ENCODE results near the gene ITLN1. TPM values are rescaled to one million over a fixed set of nuclear protein-coding genes. Genes with fewer than 3 reads are reported as not detected.

ITLN1 gene
- total RNA-seq, 1 donor from 2014 or later, result 2.7 TPM

DNA sequence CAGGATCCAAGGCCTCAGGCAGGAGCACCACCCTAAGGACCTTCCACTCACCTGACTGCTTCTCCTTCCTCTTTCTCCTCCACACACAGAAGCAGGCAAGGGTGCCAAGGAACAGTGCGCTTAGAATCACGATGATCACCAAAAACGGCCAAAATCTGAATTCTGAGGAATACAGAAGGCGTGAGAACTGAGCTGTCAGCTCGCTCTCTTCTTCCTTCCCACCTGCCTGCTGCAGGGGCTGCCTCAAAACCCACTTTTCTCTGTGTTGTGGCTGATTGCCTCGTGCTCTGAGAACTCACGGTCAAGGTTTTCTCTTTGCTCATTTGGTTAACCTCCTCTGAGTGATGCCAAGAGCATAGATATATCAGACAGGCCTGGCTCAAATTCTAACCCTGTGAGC, 46.1 kb downstream of the ITLN1 start:
- no peak for DNase-seq
- no peaks in the 10 kb centered on the region for H3K36me3 ChIP-seq
- peaks cover 19% of the 10 kb centered on the region for H3K4me1 ChIP-seq
- intact Hi-C loops (cut with DNase I), result loop anchor here (10.0 kb wide), 1 partner anchor 116 kb away; the partner anchor contains the start of gene ITLN2
- H3K27ac ChIP-seq, result no peak overlapping the region
- no peak for ATAC-seq
- no peaks in the 10 kb centered on the region for H3K9me3 ChIP-seq
- no peak for TF ChIP-seq CTCF (IDR thresholded peaks at IDR 0.05)
- H3K27me3 ChIP-seq (ENCODE audit: low read depth), result no peaks in the 10 kb centered on the region
- H3K4me3 ChIP-seq, result no peak overlapping the region

DNA sequence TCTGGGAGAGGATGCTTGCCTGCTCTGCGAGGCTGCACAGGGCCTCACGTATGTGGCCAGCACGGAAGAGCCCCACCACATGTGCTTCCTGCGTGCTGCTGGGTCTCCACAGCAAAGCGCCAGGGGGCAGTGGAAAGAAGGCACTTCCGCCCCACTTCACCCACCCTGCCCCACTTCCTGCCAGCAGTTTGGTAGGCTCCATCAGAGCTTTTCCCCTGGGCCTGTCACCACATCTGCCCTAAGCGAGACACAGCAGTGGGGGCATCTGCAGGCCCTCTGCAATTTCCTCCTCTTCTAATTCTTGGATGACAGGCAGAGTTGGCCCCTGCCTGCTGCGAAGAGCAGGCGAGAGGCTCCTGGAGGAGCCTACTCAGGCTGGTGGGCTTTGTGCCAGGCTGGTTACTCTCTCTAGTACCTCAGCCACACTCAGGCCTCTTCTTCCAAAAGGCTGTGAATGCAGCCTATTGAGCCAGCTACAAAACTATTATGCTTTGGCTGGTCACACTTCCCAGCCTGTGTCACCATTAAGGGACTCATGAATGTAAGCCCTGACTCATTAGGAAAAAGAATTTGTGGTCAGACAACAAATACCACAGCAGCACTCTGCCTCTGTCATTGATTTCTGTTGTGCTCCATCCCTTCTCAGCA, 47.3 kb downstream of the ITLN1 start:
- intact Hi-C loops (cut with DNase I), result loop anchor here (10.0 kb wide), 1 partner anchor 117 kb away; the partner anchor contains the start of gene ITLN2
- Histone ChIP-seq H3K36me3 (no peaks in the 10 kb centered on the region), H3K27ac (peak overlapping the region; percentile 33), H3K4me3 (no peak overlapping the region), H3K4me1 (peaks cover 19% of the 10 kb centered on the region), H3K27me3 (ENCODE audit: low read depth) (no peaks in the 10 kb centered on the region), H3K9me3 (no peaks in the 10 kb centered on the region)
- TF ChIP-seq CTCF (IDR thresholded peaks at IDR 0.05), result peak; percentile 8
- ATAC-seq (peak; percentile 76 to 79), DNase-seq (peak; percentile 53)

DNA sequence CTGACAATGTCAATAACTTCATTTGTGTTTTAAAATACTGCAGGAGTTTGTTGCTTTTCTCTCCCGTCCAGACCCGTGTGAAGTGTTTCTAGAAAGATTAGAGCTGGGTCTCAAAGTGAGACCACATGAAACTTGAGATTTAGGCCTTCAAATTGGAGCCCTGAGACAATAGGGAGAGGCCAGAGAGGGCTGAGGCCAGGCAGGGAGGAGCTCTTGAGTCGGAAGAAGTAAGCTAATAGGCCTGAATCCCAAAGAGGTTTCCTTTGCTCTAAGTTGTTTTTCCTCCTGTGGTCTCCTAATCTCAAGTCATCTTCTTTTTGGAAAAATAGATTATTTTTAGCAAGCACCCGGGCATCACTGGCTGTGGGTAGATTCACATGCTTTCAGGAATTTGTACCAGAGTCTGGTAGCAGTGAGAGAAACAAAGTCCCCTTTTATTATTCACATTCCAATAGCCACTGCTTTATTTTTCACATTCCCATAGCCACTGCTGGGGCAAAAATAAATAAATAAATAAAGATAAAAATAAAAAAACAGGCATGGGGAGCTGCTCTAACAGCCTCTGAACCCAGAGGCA, 47.9 kb downstream of the ITLN1 start:
- Histone ChIP-seq H3K4me3 (no peak overlapping the region), H3K4me1 (peaks cover 19% of the 10 kb centered on the region), H3K9me3 (no peaks in the 10 kb centered on the region), H3K27me3 (ENCODE audit: low read depth) (no peaks in the 10 kb centered on the region), H3K27ac (peak overlapping the region; percentile 33), H3K36me3 (no peaks in the 10 kb centered on the region)
- no peak for TF ChIP-seq CTCF (IDR thresholded peaks at IDR 0.05)
- ATAC-seq (no peak), DNase-seq (no peak)
- intact Hi-C loops (cut with DNase I), result loop anchor here (10.0 kb wide), 1 partner anchor 118 kb away; the partner anchor contains the start of gene ITLN2

DNA sequence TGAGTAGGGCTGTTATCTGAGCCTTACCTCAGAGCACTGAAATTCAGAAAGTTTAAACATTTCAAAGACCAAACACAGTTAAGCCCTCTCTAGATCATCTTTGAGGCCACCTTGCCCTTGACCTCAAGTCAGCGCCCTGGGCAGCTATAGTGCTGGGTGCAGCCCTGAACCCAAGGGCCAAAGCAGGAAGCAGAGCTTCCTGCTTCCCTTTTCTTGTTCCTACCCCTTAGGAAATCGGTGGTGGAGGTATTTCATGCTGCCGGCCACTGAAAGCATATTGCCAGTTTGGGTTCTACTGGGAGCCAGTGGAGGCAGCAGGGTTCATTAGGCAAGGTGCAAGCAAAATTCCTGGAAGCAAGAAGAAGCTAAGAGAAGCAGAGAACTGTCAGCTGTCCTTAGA, 48.4 kb downstream of the ITLN1 start:
- H3K27ac ChIP-seq, result peak overlapping the region; percentile 4
- peak; percentile 52 to 58 for ATAC-seq
- H3K36me3 ChIP-seq, result no peaks in the 10 kb centered on the region
- H3K4me3 ChIP-seq, result no peak overlapping the region
- no peak for DNase-seq
- H3K4me1 ChIP-seq, result peaks cover 19% of the 10 kb centered on the region
- no peaks in the 10 kb centered on the region for H3K27me3 ChIP-seq (ENCODE audit: low read depth)
- intact Hi-C loops (cut with DNase I), result loop anchor here (10.0 kb wide), 1 partner anchor 118 kb away; the partner anchor contains the start of gene ITLN2
- no peak for TF ChIP-seq CTCF (IDR thresholded peaks at IDR 0.05)
- H3K9me3 ChIP-seq, result no peaks in the 10 kb centered on the region

DNA sequence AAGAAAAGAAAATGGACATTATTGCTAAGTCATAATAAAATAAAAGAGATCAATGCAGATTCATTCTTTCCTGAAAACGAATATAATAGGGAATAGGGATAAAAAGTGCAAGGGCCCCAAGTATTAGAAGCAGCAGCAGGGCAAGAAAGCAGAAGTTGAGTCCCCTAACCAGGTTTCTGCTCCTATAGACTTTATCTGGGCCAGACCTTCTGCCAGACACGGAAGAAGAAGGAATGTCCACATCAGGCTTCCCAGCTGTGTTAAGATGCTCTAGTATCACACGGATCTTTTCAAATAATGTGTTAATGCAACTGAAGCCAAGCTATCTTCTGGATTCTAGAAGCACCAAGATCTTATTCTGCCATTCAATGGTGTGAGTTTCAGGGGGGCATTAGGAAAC, 49.2 kb downstream of the ITLN1 start:
- H3K9me3 ChIP-seq, result no peaks in the 10 kb centered on the region
- H3K36me3 ChIP-seq, result no peaks in the 10 kb centered on the region
- H3K27ac ChIP-seq, result no peak overlapping the region
- no peak for ATAC-seq
- H3K27me3 ChIP-seq (ENCODE audit: low read depth), result no peaks in the 10 kb centered on the region
- intact Hi-C loops (cut with DNase I), result loop anchor here (10.0 kb wide), 1 partner anchor 119 kb away; the partner anchor contains the start of gene ITLN2
- no peak for DNase-seq
- no peak for TF ChIP-seq CTCF (IDR thresholded peaks at IDR 0.05)
- H3K4me1 ChIP-seq, result peaks cover 19% of the 10 kb centered on the region
- H3K4me3 ChIP-seq, result no peak overlapping the region

All from lower lobe of right lung (tissue), 2 donors.